ENCODE results near the gene MYO7A.

Gene MYO7A

GRCh38 chr11:77167111-77167626, 39.1 kb downstream of the MYO7A start:
- no peak for DNase-seq (ENCODE audit: low read depth)

- DNase-seq (ENCODE audit: low read depth), result no peak
Observed at GRCh38 chr11:77167791-77168190, 39.7 kb downstream of the MYO7A start.

GRCh38 chr11:77170107-77170506, 42.1 kb downstream of the MYO7A start:
- no peak for DNase-seq (ENCODE audit: low read depth)

- DNase-seq (ENCODE audit: low read depth), result no peak
Observed at GRCh38 chr11:77171254-77171653, 43.2 kb downstream of the MYO7A start.

GRCh38 chr11:77171885-77172665, 44.0 kb downstream of the MYO7A start:
- no peak for DNase-seq (ENCODE audit: low read depth)

- DNase-seq (ENCODE audit: low read depth), result no peak
Observed at GRCh38 chr11:77172666-77172982, 44.6 kb downstream of the MYO7A start.

GRCh38 chr11:77173494-77173893, 45.4 kb downstream of the MYO7A start:
- DNase-seq (ENCODE audit: low read depth), result no peak

GRCh38 chr11:77174559-77174958, 46.5 kb downstream of the MYO7A start:
- no peak for DNase-seq (ENCODE audit: low read depth)

- no peak for DNase-seq (ENCODE audit: low read depth)
Observed at GRCh38 chr11:77175021-77175842, 47.2 kb downstream of the MYO7A start.

- DNase-seq (ENCODE audit: low read depth), result no peak
Observed at GRCh38 chr11:77175869-77176539, 48.0 kb downstream of the MYO7A start.

- DNase-seq (ENCODE audit: low read depth), result no peak
Observed at GRCh38 chr11:77176996-77177395, 49.0 kb downstream of the MYO7A start.

- no peak for DNase-seq (ENCODE audit: low read depth)
Observed at GRCh38 chr11:77178150-77178549, 50.1 kb downstream of the MYO7A start.

- DNase-seq (ENCODE audit: low read depth), result no peak
Observed at GRCh38 chr11:77179048-77179447, 51.0 kb downstream of the MYO7A start.

GRCh38 chr11:77179681-77180080, 51.6 kb downstream of the MYO7A start:
- no peak for DNase-seq (ENCODE audit: low read depth)

GRCh38 chr11:77180346-77180745, 52.3 kb downstream of the MYO7A start:
- DNase-seq (ENCODE audit: low read depth), result no peak

- no peak for DNase-seq (ENCODE audit: low read depth)
Observed at GRCh38 chr11:77181226-77181625, 53.2 kb downstream of the MYO7A start.

GRCh38 chr11:77181799-77182541, 53.9 kb downstream of the MYO7A start:
- DNase-seq (ENCODE audit: low read depth), result no peak

- DNase-seq (ENCODE audit: low read depth), result no peak
Observed at GRCh38 chr11:77182542-77183430, 54.7 kb downstream of the MYO7A start.

GRCh38 chr11:77183431-77183984, 55.5 kb downstream of the MYO7A start:
- DNase-seq (ENCODE audit: low read depth), result no peak

GRCh38 chr11:77184136-77184860, 56.3 kb downstream of the MYO7A start:
- DNase-seq (ENCODE audit: low read depth), result no peak

Measured in activated T-cell treated with anti-CD3 and anti-CD28 coated beads for 48 hours (primary cell).